ENCODE data around the gene UBASH3A.

DNA sequence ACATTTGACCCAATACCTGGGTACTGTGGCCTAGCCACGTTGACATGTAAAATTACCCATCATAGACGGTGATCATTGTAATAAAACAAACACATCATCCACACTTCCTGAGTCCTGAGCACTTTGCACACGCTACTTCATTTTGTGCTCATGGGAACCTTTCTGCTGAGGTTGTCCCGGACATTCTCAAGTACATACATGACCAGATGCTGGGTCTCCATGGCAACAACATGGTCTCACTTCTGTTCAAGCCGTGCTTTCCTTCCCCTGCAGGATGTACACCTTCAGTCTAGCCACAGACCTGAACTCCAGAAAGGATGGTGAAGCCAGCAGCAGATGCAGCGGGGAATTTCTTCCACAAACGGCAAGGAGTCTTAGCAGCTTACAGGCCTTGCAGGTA, 22.7 kb downstream of the UBASH3A start:
- TF ChIP-seq, protein P1, sequence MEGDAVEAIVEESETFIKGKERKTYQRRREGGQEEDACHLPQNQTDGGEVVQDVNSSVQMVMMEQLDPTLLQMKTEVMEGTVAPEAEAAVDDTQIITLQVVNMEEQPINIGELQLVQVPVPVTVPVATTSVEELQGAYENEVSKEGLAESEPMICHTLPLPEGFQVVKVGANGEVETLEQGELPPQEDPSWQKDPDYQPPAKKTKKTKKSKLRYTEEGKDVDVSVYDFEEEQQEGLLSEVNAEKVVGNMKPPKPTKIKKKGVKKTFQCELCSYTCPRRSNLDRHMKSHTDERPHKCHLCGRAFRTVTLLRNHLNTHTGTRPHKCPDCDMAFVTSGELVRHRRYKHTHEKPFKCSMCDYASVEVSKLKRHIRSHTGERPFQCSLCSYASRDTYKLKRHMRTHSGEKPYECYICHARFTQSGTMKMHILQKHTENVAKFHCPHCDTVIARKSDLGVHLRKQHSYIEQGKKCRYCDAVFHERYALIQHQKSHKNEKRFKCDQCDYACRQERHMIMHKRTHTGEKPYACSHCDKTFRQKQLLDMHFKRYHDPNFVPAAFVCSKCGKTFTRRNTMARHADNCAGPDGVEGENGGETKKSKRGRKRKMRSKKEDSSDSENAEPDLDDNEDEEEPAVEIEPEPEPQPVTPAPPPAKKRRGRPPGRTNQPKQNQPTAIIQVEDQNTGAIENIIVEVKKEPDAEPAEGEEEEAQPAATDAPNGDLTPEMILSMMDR (IDR thresholded peaks at IDR 0.05): no peak
- no peak for TF ChIP-seq POLR2AphosphoS5 (IDR thresholded peaks at IDR 0.05; ENCODE audit: insufficient read depth in 1 of 2, low read depth in 1 of 2)
